HFFc6 (cell line): ENCODE data around the gene FGF12. TPM values are rescaled to one million over a fixed set of nuclear protein-coding genes. Genes with fewer than 3 reads are reported as not detected.

Experiments used
- DNase-seq: peaks from one replicate; pipeline ENCODE4 v3.0.0-alpha.2; 2018
- H3K27ac Mint-ChIP-seq: 2 replicates; pipeline ENCODE4 v1.8.0; 2020; ENCODE audit warnings: mild to moderate bottlenecking, mixed read lengths
- H3K27me3 Mint-ChIP-seq: 2 replicates; pipeline ENCODE4 v1.8.0; 2021; ENCODE audit warnings: mild to moderate bottlenecking, moderate library complexity, mixed read lengths; ENCODE audit not compliant: insufficient read depth
- H3K36me3 Mint-ChIP-seq: 2 replicates; pipeline ENCODE4 v1.8.0; 2021; ENCODE audit warnings: low read depth, mixed read lengths
- H3K4me1 Mint-ChIP-seq: 2 replicates; pipeline ENCODE4 v1.8.0; 2020; ENCODE audit warnings: low read depth, mixed read lengths
- H3K4me3 Mint-ChIP-seq: 2 replicates; pipeline ENCODE4 v1.8.0; 2020; ENCODE audit warnings: mild to moderate bottlenecking, moderate library complexity, mixed read lengths
- H3K9me3 Mint-ChIP-seq: 2 replicates; pipeline ENCODE4 v1.8.0; 2020; ENCODE audit warnings: mild to moderate bottlenecking, mixed read lengths
- CTCF ChIP-seq: fragments of 200-600 bp; sonication (generic); IDR thresholded peaks from 2 replicates; pipeline ENCODE4 v1.5.0; 2021; ENCODE audit warnings: antibody characterized with exemption, mild to moderate bottlenecking
- total RNA-seq, 6 experiments: library from RNA; stranded (reverse); fragmentation: NEBNext Ultra II Directional; extraction: Animal tissue kit (Norgen Biotek cat#: 25700); gene quantifications; 2 replicates in 1 of 6; 3 replicates in 5 of 6; pipeline ENCODE4 v1.2.3, GENCODE V29; 2021

Gene FGF12
- total RNA-seq, 6 experiments from 2014 or later, result not detected

- Mint-ChIP-seq H3K27me3 (peaks cover 12% of the 10 kb centered on the region), H3K36me3 (no peaks in the 10 kb centered on the region), H3K9me3 (no peaks in the 10 kb centered on the region), H3K4me1 (peaks cover 22% of the 10 kb centered on the region), H3K4me3 (no peak overlapping the region), H3K27ac (no peak overlapping the region)
- no peak for TF ChIP-seq CTCF
- peak; percentile 15 for DNase-seq
Observed at GRCh38 chr3:192445770-192446644, 281.3 kb downstream of the FGF12 start.

- Mint-ChIP-seq H3K4me1 (peaks cover 22% of the 10 kb centered on the region), H3K9me3 (no peaks in the 10 kb centered on the region), H3K27me3 (peaks cover 13% of the 10 kb centered on the region), H3K27ac (no peak overlapping the region), H3K36me3 (no peaks in the 10 kb centered on the region), H3K4me3 (no peak overlapping the region)
- DNase-seq, result no peak
- TF ChIP-seq CTCF, result peak; percentile 44
Observed at GRCh38 chr3:192444791-192445106, 282.6 kb downstream of the FGF12 start.

GRCh38 chr3:192444096-192444790, 283.1 kb downstream of the FGF12 start:
- Mint-ChIP-seq H3K4me3 (no peak overlapping the region), H3K4me1 (peaks cover 22% of the 10 kb centered on the region), H3K9me3 (no peaks in the 10 kb centered on the region), H3K27me3 (peaks cover 13% of the 10 kb centered on the region), H3K27ac (no peak overlapping the region), H3K36me3 (no peaks in the 10 kb centered on the region)
- peak; percentile 31 for DNase-seq
- peak; percentile 100 for TF ChIP-seq CTCF

- no peak overlapping the region for H3K27ac Mint-ChIP-seq
- H3K4me1 Mint-ChIP-seq, result no peaks in the 10 kb centered on the region
- H3K27me3 Mint-ChIP-seq, result peaks cover 10% of the 10 kb centered on the region
- no peaks in the 10 kb centered on the region for H3K36me3 Mint-ChIP-seq
- peaks cover 11% of the 10 kb centered on the region for H3K9me3 Mint-ChIP-seq
- H3K4me3 Mint-ChIP-seq, result no peak overlapping the region
- no peak for DNase-seq
- no peak for TF ChIP-seq CTCF
Observed at GRCh38 chr3:192435241-192435640, 292.1 kb downstream of the FGF12 start.

- DNase-seq, result no peak
- Mint-ChIP-seq H3K27me3 (peaks cover 9% of the 10 kb centered on the region), H3K36me3 (no peaks in the 10 kb centered on the region), H3K9me3 (peaks cover 11% of the 10 kb centered on the region), H3K4me3 (no peak overlapping the region), H3K27ac (no peak overlapping the region), H3K4me1 (no peaks in the 10 kb centered on the region)
- TF ChIP-seq CTCF, result no peak
Observed at GRCh38 chr3:192434186-192434585, 293.2 kb downstream of the FGF12 start.
